GM10847 (cell line): ENCODE measurements around the gene DNAAF5.

Experiments used
- POLR2A ChIP-seq: IDR thresholded peaks from 2 replicates; pipeline ENCODE4 v1.6.1; 2011; ENCODE audit not compliant: insufficient read length; ENCODE audit errors: extremely low read depth

DNAAF5 gene

GRCh38 chr7:734214-734613, 7.7 kb downstream of the DNAAF5 start:
- TF ChIP-seq POLR2A = no peak

GRCh38 chr7:734808-735207, 8.3 kb downstream of the DNAAF5 start:
- TF ChIP-seq POLR2A = no peak

GRCh38 chr7:738241-738640, 11.7 kb downstream of the DNAAF5 start:
- TF ChIP-seq POLR2A = no peak

GRCh38 chr7:738723-739454, 12.4 kb downstream of the DNAAF5 start:
- TF ChIP-seq POLR2A = no peak

GRCh38 chr7:739455-739982, 13.0 kb downstream of the DNAAF5 start:
- TF ChIP-seq POLR2A = no peak

GRCh38 chr7:739983-740942, 13.8 kb downstream of the DNAAF5 start:
- TF ChIP-seq POLR2A = no peak

- no peak for TF ChIP-seq POLR2A
Observed at GRCh38 chr7:741191-741671, 14.7 kb downstream of the DNAAF5 start.

GRCh38 chr7:741850-742249, 15.4 kb downstream of the DNAAF5 start:
- no peak for TF ChIP-seq POLR2A

- no peak for TF ChIP-seq POLR2A
Observed at GRCh38 chr7:742791-743190, 16.3 kb downstream of the DNAAF5 start.

GRCh38 chr7:744854-745430, 18.4 kb downstream of the DNAAF5 start:
- TF ChIP-seq POLR2A = no peak

GRCh38 chr7:745431-746154, 19.1 kb downstream of the DNAAF5 start:
- no peak for TF ChIP-seq POLR2A

- TF ChIP-seq POLR2A = no peak
Observed at GRCh38 chr7:746155-747061, 19.9 kb downstream of the DNAAF5 start.

- no peak for TF ChIP-seq POLR2A
Observed at GRCh38 chr7:747186-747585, 20.7 kb downstream of the DNAAF5 start.

GRCh38 chr7:748446-748845, 21.9 kb downstream of the DNAAF5 start:
- no peak for TF ChIP-seq POLR2A
